Activated gamma-delta T cell treated with anti-CD3 and anti-CD28 coated beads, Interleukin-2, amount 50 U/mL, for 16 hours (primary cell): ENCODE results near the gene NFKBIA.
"Not testable (repeated sequence)": the region's sequence is repeated elsewhere in the genome, so short reads cannot be mapped to it uniquely, and the experiment has no call there.

ENCODE experiments used
- DNase-seq: peaks from one replicate; pipeline ENCODE4 v3.0.0-alpha.2; 2020; ENCODE audit warnings: low read depth

NFKBIA gene, protein sequence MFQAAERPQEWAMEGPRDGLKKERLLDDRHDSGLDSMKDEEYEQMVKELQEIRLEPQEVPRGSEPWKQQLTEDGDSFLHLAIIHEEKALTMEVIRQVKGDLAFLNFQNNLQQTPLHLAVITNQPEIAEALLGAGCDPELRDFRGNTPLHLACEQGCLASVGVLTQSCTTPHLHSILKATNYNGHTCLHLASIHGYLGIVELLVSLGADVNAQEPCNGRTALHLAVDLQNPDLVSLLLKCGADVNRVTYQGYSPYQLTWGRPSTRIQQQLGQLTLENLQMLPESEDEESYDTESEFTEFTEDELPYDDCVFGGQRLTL

DNA sequence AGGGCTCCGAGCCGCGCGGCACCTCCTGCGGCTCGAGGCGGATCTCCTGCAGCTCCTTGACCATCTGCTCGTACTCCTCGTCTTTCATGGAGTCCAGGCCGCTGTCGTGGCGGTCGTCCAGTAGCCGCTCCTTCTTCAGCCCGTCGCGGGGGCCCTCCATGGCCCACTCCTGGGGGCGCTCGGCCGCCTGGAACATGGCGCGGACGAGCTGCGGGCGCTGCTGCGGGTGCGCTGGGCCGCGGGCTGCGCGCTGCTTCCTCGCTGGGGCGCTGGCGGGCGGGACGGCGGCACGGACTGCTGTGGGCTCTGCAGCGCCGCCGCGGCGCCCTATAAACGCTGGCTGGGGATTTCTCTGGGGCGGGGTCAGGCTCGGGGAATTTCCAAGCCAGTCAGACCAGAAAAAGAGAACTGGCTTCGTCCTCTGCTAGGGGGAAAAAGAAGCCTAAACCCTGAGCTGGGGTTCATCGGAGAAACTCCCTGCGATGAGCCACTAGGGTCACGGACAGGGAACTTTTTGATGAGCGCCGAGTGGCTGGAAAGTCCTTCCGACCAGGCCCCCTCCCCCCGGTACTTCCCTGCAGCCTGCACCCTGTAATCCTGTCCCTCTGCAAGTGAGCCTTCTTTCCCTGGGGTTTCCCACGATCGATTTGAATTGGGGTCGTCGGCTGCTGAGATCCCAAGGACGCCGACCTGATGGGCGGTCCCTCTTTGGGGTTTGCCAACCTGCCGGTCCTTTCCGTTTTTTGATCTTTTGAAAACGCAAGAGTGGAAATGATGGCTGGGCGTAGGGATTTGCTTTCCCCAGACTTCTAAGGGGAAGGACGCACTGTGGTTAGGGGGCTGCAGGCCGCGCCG, at the start of gene NFKBIA:
NFKBIA (minus strand) TSS at position 301 of the 855 bp plus-strand sequence; CDS start at position 196, 105 bp downstream.
- peak; percentile 94 for DNase-seq

DNA sequence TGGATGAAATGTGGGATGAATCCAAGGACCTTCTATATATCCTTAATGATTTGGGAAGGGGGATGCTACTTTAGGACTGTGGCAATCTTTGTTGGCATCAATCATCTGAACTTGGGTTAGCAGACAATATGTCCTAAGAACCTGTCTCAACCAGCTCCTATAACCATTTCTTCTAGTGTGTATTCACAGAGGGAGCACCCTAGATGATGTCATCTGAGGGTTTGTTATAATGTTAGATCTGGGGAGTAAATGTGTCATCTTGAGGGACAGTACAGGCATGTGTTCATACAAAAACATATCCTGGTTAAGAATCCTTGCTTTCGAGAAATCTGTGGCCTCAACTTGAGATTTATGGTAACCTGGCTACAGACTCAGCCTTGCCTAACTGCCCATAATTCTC, 41.9 kb upstream of the NFKBIA start:
- DNase-seq = no peak

DNA sequence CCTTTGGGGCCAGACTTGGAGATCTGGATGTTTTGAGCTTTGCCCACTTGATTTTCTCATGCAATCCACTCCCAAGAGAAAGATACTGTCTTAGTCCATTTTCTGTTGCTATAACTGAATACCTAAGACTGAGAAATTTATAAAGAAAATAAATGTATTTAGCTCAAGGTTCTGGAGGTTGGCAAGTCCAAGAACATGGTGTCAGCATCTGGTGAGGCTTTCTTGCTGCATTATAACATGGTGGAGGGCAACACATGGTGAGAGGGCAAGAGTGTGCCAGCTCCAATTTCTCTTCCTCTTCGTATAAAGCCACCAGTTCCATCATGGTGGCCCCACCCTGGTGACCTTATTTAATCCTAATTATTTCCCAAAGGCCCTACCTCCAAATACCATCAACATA, 39.6 kb upstream of the NFKBIA start:
- no peak for DNase-seq

DNA sequence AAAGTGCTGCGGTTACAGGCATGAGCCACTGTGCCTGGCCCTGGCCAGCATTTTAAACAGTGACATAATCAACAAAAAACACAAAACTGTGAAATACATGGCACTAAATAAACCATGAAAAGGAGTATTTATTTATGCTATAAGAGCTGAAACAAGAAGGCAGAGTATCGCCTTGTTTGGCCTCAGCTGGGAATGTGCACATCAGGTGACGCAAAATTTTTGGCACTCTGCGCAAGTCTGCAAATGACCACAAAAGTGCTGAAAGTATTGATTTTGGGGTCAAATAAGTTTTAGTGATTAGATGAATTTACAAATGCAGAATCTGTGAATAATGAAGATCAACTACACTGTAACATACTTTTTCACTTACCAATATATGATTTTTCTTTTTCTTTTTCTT, 36.6 kb upstream of the NFKBIA start:
- DNase-seq = no peak

DNA sequence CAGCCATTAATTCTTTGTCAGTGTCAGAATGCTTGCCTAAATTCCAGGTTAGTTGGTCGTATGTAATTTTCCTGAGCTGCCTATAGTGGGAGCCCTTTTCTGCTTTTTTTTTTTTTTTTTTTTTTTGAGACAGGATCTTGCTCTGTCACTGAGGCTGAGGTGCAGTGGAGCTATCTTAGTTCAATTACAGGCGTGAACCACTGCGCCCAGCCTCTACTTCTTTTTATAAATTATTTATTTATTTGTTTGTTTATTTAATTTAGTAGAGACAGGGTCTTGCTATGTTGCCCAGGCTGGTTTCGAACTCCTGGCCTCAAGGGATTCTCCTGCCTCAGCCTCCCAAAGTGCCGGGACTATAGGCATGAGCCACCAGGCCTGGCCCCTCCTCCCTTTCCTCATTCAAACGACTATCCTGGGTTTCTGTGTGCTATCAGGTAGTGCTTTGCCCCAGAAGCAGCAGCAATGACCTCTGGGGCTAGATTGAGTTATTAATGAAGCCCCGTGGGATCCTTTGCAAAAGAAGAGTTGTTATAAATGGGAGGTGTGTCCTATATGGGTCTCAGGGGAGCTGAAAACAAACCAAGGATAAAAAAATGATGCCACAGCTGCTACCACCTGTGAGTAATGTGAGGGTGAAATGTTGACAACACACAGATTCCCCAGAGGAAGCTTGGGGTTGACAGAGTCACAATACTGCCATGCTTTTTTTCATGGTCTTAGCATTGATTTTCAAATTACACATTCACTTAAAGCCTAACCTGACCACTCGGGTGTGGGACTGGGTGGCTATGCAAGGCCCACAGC, 34.6 kb upstream of the NFKBIA start:
- DNase-seq = no peak

DNA sequence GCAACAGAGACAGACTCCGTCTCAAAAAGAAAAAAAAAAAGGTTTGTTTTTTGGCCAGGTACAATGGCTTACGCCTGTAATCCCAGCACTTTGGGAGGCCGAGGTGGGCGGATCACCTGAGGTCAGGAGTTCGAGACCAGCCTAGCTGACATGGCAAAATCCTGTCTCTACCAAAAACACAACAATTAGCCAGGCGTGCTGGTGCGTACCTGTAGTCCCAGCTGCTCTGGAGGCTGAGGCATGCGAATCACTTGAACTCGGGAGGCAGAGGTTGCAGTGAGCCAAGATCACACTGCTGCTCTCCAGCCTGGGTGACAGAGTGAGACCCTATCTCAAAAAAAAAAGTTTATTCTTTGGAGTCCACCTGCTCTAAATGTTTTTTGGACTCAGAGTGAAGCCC, 33.9 kb upstream of the NFKBIA start:
- not testable (repeated sequence) for DNase-seq

DNA sequence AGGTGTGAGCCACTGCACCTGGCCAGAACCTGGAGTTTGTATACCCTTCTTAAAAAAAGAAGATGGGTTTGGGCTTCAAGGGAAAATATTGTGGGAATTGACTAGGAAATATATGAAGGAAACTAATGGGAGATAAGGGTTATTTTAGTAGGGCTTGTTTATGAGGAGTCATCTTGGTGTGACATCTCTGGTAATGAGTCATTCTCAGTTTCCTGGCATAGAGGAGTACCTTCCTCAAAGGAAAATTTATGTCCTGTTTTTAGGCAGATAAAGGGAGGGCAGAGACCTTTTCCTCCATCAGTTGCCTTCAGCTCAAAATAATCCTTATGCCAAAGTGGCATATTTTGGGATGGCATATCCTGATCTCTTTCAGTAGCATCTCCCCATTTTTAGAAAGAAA, 30.6 kb upstream of the NFKBIA start:
- no peak for DNase-seq

DNA sequence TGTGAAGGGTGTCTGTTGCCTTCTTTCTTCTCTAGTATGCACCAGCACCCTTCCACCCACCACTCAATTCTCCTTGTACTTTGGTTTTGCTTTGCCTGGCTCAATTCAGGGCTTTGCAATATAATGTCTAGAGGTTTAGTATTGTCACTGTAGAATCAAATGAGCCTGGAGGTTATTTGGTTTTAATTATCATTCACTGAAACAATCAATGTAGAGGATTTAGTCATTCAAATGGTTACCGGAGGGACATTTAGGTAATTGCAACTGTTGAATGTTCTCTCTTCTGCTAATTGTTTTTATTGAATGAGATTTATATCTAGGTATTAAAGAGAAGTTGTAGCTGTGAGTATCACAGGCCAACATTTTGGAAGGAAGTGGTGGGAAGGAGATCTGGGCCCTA, 29.3 kb upstream of the NFKBIA start:
- DNase-seq = no peak

DNA sequence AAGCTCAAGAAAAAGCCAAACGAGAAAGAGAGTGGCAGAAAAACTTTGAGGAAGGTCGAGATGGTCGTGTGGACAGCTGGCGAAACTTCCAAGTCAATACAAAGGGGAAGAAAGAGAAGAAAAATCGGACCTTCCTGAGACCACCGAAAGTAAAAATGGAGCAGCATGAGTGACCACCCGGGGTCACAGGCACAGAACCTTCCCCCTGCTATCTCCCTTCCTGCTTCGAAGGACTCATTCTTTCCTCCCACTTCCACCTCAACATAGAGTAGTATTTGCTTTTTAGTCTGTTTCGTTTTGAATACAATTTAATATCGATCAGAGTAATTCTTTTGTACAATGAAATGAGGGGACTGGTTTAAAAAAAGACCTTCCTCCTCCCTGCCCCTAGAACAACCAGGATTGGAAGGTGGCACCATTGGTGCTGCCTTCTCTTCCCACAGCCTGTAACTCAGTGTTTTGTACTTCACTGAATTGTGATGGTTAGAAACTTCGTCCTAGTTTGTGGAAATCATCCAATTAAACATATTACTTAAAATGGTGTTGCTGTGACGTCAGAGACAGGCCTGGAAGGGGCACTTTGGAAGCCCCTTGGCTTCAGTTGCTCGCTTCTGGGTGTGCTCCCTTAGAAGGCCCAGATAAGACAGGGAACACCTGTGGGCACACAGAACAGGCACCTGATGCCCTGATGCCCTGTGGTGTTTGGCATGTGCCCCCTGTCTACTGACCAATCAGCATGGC, 26.1 kb upstream of the NFKBIA start:
- no peak for DNase-seq

DNA sequence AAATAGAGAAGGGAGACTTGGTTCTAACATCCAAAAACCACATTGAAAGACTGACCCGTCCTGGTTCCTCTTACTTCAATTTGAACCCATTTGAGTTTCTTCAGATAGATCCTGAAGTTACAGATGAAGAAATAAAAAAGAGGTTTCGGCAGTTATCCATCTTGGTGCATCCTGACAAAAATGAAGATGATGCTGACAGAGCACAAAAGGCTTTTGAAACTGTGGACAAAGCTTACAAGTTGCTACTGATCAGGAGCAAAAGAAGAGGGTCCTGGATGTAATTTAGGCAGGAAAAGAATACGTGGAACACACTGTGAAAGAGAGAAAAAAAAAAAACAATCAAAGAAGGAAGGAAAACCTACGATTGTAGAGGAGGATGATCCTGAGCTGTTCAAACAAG, 25.4 kb upstream of the NFKBIA start:
- no peak for DNase-seq

DNA sequence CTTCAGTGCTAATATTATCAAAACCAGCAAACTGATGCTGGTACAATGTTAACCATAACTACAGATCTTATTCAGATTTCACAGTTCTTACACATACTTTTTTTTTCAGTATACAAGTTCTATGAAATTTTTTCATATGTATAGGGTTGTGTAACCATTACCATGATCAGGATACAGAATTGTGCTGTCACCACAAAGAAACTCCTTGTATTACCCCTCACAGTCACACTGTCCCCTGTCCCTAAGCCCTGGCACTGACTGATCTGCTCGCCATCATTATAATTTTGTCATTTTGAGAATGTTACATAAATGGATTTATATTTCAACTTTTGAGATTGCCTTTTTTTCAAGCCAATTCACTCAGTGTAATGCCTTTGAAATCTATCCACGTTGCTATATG, 21.3 kb upstream of the NFKBIA start:
- no peak for DNase-seq

DNA sequence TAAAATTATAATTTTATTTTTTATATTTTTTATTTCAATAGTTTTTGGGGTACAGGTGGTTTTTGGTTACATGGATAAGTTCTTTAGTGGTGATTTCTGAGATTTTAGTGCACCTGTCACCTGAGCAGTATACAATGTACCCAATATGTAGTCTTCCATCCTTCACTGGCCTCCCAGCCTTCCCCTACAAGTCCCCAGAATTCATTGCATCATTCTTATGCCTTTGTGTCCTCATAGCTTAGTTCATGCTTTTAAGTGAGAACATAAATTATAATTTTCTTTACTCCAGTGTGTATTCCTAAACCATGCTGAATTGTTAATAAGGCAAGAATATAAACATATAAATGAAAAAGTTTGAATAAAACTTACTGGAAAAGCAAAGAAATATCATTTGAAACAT, 19.1 kb upstream of the NFKBIA start:
- DNase-seq = no peak

DNA sequence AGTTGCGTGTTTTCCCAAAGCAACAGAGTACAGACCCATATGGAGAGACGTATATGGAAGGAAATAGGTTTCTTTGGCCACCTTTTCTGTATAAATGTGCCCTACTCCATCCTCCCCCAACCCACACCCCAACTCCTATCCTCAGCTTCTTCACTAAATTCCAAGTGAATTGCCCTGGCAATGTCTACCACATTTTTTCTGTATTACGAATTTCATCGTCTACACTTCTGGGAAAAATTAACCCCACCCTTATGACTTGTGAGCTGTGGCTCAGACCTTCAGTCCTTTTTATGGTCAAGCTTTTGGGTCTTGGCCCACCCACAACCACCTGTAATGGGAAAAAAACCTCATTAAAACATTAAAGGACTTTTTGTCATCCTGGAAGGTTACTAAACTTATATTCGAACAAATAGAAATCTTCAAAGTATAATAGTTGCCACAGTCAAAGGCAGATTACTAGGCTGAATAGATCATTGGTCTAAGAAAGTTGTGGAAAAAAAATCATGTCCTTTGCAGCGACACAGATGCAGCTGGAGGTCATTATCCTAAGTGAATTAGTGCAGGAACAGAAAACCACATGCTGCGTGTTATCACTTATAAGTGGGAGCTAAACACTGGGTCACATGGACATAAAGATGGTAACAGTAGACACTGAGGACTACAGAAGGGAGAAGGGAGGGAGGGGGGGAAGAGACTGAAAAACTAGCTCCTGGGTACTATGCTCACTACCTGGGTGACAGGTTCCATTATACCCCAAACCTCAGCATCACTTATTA, 15.7 kb upstream of the NFKBIA start:
- no peak for DNase-seq

DNA sequence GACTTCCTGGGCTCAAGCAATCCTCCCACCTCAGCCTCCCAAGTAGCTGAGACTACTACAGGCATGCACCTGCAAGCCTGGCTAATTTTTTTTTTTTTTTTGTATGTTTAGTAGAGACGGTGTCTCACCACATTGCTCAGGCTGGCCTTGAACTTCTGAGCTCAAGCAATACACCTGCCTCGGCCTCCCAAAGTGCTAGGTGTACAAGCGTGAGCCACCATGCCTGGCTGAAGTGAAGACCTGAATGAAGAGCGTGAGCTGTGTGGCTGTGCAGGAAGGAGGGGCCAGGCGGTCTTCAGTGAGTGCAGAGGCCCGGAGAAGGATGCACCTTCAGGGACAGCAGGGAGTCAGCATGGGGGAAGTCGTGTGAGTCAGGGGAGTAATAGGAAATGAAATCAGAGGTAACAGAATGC, 14.9 kb upstream of the NFKBIA start:
- no peak for DNase-seq

DNA sequence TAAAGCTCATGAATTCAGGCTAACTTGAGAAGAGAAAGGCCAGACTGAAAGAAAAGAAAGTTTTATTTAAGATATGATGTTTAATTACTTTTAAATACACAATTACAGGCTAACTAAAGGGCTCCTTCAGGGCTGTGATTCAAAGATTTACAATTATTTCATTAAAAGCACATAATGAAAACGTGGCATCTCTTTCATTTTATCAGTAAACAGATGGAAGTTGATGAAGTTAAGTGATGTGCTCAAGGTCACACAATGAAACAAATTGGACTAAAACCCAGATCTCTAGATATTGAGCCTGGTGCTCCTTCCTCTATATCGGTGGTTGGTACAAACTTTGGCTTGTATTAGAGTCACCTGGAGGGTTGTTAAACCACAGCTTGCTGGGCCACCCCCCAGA, 13.5 kb upstream of the NFKBIA start:
- DNase-seq = no peak

DNA sequence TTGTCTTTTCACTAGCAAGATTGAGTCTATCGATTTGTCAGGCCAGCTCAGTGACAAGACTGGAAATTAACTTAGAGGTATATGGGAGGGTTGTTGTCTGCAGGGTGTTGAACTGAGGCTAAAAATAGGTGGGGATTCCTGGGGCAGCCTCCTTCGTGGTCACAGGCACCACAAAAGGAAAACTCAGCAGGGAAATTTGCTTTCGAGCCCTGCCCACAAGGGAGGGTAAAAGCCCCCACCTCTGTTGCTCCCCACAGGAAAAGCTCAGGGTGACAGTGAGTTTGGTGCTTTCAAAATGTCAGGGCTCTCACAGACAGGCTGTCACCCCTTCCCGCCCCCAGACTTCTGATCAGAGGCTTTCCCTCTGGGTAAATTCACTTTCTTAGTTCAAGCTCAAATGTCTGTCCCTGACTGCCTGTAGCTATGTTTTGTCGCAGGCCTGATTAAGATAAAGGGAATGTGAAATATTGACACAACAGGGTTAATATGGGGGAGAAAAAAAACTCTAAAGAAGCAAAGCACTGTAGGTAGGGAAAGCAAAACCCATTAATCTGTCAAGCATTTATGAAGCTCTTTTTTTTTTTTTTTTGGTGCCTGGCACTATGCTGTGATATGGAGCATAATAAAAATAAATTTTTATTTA, 11.7 kb upstream of the NFKBIA start:
- DNase-seq = peak; percentile 71

DNA sequence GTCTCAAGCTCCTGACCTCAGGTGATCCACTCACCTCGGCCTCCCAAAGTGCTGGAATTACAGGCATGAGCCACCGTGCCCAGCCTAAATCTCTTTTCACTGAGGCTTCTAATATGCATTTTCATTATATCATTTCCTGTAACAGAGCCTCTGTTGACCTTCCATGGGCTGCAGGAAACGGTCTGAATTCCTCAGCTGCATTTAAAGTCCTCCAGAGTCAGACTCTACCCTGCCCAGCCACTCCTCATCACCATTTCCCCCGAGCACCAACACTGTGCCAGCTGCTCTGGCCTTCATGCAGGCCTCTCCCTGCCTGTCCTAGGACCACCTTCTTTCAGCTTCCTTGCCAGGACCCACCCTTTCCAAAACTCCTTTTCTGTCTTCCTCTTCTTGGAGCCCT, 9.8 kb upstream of the NFKBIA start:
- DNase-seq = no peak

DNA sequence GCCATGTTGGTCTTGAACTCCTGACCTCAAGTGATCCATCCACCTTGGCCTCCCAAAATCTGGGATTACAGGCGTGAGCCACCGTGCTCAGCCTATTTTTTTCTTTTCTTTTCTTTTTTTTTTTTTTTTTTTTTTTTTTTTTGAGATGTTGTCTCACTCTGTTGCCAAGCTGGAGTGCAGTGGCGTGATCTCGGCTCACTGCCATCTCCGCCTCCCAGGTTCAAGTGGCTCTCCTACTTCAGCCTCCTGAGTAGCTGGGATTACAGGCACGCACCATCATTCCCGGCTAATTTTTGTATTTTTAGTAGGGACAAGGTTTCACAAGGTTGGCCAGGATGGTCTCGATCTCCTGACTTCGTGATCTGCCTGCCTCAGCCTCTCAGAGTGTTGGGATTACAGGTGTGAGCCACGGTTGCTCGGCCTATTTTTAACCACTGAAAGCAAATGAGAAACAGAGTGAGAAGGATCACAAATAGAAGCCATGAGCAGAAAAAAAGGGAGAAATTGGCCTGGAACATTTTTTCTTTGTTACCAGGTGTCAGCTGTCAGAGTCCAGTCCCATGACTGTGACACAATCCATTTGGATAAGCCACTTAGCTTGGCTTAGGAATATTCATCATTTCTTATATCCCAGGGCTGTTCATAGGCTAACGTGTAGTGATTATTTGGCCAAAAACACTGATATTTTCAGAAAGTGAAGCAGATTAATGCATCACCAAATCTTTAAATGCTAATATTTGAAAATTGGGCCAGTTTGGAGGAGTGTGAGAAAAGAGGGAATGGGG, 7.9 kb upstream of the NFKBIA start:
- no peak for DNase-seq

DNA sequence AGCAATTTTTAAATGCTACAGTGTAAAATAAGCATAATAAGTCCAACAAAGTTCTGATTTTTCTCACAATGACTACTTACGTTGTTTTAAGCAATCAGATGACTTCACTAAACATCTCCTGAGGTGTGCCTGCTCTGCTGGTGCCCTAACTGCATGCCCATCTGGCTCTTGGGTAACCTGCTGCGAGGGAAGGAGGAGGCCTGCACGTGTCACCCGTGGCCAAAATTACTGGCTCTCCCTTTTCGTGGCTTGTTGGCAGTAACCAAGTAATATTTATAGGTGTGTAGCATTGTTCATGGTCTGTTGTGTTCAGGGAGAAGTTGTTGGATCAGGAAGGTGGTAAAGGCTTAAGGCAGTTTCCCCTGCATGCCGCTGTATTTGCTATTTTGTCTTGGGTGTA, 6.3 kb upstream of the NFKBIA start:
- DNase-seq = no peak

DNA sequence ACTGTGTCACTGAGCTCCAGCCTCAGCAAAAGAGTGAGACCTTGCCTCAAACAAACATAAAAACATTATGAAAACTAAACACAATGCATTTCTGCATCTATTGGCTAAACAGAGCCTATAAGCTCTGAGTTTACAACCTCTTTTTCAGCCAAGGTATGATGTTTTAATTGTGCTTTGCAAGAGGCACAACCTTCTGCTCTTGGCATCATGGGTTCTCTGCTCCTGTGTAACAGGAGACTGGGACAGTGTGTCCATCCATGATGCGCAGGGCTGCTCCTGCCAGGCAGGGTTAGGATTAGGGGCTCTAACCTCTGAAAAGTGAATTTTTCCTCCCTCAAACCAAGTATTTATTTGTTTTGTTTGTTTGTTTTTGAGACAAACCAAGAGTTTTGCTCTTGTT, 5.0 kb upstream of the NFKBIA start:
- DNase-seq = no peak
